Activated T-helper 1 cell treated with Interleukin-2 at 50 U/mL for 16 hours (primary cell): ENCODE measurements around the gene KMT2D.

Source experiments
- DNase-seq: peaks from one replicate; pipeline ENCODE4 v3.0.0-alpha.2; 2020; ENCODE audit warnings: low read depth

The KMT2D gene

DNA sequence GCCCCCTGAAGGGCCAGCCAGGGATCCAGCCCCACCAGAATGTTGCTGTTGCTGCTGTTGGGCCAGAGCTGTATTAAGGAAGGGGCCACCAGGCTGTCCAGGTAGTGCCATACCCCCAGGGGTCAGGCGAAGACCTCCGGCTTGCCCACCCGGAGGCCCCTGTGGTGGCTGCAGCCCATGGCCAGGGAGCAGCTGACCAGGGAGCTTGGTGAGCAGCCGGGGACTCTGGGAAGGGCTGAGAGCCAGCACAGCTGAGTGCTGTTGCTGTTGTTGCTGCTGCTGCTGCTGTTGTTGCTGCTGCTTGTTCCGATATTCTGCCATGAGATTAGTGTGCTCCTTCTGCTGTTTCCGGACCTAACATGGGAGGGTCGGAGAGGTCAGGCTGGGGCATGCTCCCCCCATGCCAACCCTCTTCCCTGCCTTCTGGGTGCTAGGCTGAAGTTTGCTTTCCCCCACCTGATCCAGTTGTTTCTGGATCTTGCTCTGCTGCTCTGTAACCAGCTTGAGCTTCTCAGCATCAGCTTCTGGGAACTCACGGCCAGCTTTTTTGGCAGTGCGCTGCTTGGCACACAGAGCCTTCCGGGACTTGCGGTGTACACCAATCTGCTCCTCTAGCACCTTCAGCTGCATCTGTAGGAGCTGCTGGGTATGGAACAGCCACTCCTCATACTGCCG lies 26.8 kb downstream of the KMT2D start:
- DNase-seq = no peak

DNA sequence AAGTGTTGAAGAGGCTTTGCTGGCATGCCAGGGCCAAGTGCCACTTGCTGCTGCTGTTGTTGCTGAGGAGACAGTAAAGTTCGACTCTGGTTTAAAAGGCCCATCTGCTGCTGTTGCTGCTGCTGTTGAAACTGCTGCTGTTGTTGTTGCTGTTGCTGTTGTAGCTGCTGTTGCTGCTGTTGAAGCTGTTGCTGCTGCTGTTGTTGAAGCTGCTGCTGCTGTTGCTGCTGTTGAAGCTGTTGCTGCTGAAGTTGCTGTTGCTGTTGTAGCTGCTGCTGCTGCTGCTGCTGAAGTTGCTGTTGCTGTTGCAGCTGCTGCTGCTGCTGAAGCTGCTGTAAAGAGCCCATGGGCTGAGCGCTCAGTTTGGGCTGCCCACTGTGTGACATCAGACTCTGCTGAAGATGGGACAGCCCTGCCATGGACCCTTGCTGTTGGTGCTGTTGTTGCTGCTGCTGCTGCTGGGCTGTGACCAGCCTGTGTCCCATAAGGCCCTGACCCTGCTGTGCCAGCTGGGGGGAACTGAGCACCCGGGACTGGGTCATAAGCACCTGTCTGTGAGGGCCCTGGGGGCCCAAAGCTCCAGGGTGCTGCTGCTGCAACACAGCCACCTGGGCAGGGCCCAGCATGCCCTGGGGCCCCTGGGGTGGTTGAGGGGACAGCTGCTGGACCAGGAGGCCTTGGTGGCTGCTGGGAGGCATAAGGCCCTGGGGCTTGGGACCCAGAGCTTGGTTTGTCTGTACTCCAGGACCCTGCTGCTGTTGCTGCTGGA lies 27.7 kb downstream of the KMT2D start:
- DNase-seq = no peak

DNA sequence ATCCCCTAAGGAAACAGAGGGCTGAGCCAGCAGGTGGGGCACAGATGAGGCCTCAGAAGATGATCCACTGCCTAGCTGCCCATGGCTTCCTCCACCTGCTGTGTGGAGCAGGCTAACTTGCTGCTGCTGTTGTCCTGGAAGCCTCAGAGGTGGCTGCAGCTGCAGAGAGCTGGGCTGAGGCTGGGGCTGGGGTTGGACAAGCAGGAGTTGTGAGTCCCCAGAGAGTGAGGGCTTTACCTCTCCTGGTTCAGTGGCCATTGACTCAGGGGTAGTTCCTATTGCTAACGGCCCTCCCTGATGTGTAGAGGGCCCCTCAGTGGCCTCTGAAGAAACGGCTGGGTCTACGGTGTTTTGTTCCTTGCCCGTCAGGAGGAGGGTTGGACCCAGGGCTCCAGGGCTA lies 28.3 kb downstream of the KMT2D start:
- DNase-seq = no peak

DNA sequence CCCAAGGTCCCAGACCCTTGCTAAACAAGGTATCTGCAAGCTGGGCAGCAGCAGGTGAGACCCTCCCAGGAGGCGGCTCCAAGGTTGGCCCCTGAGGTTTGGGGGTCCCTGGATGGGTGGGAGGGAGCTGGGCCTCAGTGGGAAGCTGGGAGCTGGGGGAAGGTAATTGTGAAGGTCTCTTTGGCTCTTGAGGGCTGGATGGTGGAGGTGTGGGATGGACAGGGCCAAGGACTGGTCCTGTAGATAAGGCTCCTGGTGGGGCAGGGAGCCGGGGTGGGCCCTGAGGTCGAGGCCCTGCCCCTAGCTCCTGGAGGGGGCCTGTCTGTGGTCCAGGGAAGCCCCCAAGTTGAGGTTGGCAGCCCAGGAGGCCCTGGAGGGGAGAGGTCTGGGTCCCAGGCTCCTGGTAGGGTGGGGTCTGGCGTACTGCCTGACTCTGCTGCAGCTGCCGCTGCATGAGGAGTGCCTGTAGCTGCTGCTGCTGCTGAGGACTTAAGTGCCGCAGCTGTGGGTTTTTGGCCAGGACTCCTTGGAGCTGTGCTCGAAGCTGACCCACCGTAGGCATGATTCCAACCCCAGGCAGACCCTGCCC lies 28.9 kb downstream of the KMT2D start:
- DNase-seq = no peak

DNA sequence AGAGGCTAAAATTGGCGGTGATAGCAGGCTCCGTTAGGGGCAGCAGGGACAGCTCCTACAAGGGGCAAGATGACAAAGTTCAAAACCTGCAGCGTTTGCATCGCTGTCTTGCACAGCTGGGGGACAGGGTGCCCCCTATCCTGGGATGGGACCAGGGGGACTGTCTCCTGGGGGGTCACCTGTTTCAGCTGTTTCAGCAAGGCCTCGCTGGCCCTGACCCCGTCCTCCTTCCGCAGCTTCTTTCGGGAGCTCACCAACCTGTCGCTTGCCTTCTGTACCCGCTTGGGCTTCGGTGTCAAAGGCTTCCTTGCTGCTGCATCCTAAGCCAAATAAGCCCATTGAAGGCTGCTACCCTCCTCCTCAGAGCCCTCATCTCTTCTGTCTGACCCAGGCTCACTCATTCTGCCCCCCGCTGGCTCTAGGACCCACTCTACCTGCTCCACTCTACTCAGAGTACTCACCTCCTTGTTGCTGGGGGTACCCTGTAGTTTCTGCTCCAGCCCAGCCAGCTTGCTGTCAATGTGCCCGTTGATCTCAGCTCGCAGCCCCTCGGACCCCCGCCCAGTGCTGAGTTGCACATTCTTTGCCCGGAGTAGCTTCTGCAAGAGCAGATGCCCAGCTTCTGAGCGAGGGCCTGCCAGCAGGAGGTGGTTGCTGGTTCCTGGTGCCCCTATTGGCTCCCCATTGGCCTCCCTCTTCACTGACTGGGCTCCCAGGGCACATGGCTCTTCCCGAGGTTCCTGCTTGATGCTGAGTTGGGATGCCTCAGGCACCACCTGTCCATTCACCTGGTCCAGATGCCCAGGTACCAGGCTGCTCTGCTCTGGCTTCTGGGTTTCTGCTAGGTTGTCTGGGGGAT lies 29.7 kb downstream of the KMT2D start:
- DNase-seq = no peak

DNA sequence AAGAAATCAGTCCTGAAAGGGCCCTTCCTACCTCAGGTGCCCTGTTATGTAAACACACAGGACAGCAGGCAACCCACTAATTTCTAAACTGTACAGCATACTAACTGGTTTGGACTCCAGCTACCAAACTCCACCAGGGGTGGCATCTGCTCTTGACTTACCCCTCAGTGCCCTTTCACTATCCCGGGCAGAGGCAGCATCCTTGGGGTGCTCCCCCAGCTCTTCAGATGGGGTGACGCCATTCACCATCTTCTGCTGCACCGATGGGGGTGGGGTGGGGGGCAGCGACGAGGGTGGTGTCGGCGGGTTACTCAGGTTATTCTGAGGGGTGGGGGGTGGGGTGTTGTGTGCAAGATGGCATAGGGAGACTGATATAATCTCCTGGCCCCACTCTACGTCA lies 30.5 kb downstream of the KMT2D start:
- DNase-seq = no peak

DNA sequence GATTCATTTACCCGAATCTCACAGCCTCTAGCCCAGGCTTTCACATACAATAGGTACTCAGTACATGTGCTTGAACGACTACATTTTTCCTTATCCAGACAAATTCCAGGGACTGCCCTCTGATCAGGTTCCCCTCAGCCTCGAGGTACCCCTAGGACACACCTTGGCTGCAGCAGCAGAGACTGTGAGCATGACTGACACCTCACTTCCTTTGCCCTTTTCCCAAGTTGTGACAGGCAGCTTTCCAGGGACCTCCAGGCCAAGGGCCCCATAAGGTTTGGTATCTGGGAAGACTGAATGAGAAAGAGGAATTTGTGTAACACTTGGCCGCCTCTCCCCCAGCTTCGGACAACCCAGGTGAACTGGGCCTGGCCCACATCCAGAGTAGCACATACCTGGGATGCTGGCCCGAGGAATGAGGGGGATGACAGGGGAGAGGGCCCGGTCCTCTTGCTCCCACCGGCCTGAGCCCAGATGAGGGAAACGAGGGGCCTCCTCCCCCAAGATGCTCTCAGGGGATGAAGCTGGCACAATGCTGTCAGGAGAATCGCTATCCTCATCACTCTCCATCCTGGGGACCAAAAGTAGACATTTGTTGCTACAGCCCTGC lies 31.8 kb downstream of the KMT2D start:
- DNase-seq = no peak

DNA sequence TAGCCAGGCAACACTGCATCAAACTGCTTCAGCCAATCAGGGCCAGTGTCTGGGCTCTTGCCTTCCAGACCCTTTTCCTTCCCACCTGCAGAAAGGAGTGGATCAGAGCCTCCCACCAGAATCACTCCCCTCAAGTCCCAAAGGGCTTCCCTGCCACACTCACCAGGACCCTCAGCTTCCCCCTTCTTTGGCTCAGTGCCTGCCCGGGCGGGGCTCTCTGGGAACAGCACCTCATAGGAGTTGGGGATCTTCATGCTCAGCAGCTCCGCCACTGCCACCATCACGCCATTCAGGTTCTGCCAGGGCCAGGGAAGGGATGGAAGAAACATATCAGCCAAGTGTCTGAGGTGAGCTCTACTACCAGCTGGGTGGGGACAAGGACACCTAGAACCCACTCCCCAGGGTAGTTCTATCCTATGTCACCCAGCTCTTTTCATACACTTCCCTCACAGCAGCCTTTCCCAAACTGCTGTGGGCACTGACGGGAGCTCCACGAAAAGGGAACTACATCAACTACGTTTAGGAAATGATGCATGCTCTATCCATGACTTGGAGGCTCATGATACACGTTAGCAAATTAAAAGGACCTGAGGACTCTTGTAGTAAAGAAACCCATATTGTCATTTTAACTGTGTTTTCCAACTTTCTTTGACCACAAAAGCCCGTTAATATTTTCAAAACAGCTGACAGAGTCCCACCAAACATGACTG lies 32.6 kb downstream of the KMT2D start:
- no peak for DNase-seq

DNA sequence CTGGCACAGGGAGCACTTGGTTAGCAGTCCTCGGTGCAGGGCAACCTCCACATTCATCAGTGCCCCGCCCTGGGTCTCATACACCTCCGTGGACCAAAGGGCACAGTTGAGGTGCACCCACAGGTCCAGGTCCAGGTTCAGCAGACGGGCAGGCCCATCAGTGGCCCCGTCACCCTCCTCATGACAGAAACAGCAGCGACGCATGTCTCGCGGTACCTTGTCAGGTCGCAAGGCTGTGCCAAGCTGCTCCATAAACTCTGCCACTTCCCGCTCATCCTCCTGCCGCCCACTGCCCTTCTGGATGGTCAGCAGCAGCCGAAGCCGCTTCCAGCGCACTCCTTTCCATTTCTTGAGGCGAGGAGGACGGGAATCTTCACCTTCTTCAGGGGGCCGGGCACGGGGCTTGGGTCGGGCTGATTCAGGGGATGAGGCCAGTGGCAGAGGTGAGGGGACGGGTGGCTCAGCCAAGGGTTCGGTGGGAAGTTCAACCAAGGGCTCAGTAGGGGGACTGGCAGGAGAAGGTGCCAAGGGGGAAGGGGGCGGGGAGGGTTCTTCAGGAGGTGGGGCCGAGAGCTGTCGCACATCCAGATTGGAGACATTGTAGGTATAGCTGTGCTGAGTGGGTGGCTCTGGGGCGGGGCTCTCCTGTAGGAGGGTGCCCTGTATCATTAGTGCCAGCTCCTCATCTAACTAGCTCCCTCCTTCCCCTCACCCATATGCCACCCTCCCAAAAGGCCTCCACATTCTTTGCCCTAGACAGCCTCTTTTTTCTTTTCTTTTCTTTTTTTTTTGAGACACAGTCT lies 33.7 kb downstream of the KMT2D start:
- DNase-seq = no peak

DNA sequence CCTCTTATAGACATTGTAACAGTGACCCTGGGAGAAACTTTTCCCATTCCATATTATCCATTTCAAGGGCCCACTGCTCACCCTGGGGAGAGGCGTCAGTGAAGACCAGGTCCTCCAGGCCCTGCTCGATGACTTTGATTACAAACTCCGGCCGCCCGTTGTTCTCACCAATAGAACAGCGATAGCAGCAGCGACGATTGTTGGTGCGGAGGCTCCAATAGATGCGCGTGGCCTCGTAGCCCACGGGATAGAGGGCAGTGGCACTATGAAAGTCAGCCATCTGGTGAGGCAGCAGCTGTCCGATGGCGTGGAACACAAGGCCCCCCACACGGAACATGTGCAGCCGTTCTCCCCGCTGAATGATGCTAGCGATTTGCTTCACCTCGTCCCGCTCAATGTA lies 34.5 kb downstream of the KMT2D start:
- no peak for DNase-seq

DNA sequence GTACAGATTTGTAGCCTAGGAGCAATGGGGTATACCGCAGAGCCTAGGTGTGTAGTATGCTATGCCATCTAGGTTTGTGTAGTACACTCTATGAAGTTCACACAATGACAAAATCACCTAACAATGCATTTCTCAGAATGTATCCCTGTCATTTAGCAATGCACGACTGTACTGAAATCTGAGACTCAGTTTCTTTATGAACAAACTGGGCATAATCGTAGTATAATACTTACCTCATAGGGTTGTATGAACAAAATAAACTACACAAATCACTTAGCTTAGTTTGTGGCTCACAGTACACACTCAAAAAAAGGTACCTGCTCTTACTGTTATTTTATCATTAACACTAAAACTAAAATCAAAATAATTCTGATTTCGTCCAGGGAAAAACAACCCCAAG lies 35.1 kb downstream of the KMT2D start:
- DNase-seq = no peak

DNA sequence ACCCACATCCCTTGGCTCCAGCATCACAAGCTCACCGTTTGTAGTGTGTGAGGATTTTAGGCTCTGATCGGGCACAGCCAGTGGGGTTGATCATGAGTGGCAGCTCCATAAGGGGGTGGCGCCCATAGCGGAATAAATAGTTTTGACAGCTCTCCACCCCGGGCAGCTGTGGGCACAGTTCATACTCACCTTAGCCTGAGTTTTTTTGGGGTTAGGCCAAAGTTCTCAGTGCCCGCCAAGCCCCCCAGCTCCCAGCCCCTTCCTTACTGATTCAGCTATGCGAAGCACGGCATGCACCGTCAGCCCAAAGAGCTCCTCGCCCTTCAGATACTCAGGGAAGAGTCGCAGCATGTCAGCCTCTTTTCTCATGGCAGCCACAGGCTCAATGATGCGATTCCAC lies 36.1 kb downstream of the KMT2D start:
- DNase-seq = no peak

DNA sequence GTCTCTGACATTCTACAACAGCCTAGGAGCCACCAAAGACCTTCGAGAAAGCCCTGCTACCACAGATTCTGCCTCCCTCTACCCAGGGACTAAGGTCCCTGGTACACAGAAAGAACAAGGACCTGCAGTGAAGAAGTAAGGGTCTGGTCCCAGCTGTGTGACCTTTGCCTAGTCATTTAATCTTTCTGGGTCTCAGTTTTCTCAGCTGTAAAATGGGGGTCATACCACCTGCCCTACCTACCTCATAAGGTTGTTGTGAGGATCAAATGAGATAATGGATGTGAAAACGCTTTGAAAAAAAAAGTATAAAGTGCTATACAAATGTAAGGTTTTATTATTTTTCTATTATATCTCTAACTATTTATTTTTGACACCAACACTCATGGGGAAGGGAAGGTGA lies 36.8 kb downstream of the KMT2D start:
- no peak for DNase-seq

DNA sequence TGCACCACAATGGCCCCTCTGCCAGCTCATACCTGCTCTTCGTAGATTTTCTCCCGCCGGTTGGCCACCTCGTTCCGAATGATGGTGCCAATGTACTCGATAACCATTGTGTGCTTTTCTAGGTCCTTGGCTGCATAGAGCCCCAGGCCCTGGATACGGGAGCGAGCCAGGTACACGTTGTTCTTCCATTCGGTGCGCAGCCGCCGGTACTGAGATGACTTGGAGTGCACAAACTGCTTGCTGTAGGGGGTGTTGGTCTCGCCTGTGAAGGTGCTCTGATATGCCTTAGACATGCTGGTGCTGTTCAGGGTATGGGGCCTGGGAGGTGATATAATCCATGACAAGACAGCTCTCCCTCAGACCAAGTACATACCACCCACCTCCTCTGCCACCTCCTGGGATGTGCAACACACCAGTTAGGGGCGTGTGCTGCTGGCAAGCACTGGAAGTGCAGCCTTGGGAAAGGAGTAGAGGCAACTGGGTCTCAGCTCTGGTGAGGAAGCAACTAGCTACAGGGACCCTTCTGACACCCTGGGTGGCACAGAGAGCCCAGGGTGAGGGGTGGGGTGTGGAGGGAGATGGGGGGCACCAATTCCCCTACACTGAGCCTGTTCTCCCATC lies 37.9 kb downstream of the KMT2D start:
- no peak for DNase-seq

DNA sequence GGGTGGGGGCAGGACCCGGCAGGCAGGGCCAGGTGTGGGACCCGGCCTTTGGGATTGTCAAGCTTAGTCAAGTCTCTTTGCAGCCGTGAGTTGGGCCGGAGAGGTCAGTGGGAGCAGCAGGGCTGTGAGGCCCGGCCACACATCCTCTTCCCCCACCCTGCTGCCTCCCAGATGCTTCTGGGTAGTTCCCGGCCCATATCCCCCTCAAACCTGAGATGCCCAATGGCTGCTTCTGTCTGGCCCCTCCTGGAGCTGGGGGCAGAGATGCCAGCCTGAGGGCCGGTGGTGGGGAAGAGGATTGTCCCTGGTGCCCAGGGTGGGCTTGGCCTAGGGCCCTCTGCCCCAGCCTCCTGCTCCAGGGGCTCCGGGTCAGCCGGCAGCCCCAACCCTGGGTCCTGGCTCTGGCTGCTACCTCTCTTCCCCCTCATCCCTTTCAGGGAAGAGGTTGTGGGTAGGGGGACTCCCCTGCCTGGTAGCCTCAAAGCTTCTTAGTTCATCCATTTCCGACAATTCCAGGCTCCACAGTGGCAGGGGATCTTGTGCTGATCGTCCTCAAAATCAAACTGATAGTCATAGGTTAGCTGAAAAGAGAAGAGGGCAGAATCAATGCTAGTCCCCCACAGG lies 39.2 kb downstream of the KMT2D start:
- DNase-seq = no peak

DNA sequence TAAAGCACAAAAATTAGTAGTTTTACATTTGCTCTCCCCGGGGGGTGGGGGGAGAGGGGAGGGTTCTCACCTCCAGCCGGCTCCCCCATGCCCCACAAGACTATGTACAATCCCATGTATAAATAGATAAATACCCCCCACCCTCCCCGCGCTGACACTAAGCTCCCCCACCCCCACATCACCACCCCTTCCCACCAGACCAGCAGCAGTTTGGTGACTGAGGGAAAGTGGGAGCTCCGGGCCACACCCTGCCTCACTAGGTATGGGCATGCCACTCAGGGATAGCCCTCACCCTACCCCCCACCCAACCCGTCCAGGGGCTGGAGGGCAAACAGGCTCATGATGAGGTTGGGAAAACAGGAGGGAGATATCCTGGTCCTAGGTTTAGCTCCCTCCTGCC lies 40.2 kb downstream of the KMT2D start:
- no peak for DNase-seq

DNA sequence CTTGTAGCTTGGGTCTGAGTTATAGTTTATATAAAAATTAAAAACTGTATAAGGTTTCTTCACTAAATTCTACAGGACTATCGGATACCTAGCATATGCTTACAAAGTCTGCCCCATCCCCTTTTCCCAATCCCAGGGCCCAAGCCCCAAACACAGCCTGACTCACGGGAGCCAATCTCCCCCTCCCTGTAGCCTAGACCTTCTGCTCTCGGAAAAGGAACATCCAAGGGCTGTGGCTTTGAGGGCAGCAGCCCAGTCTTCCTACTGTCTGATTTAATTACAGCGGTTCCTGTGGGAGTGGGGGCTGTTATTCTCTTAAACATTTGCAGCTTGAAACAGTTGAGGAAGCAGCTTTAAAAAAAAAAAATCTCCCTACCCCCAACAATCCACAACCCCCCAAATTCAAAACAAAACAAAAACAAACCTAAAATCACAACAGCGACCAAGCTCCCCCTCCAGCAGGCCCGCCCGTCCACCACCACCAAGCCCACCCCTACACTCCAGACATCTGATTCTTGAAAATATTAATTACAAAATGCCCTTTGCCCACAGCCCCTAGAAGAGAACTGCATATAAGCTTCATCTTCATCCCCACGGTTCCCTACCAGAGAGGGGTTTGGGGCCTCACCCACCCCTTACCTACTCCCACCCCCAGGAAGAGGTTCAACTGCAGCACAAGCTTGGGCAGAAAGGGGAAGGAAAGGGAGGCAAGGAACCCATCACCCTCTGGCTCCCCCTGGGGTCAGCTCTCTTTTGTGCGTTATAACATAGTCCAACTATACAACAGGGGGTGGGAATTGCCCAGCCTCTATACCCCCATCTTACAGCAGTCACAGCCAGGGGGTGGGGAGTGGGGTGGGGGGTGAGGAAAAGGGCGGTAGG lies 40.9 kb downstream of the KMT2D start:
- DNase-seq = no peak

DNA sequence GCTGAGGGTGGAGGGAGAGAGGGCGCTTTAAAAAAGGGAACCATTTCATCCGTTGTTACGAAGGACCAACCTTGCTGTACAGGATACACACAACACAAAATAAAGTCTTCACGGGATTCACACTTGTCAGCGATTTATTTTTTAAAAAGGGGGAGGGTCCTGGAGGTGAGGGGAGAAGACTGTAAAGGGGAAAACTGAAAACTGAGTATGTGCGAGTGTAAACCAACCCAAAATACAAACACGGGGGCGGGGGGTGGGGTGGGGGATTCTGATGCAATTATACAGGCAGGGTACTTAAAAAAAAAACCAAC lies 41.5 kb downstream of the KMT2D start:
- DNase-seq = no peak
